Anterior cingulate cortex (tissue), 58 donors: ENCODE data around the gene TMEM175.
A peak's percentile ranks its signal among the peaks of the same experiment; 100 is the strongest.
"Not testable (repeated sequence)": the region's sequence is repeated elsewhere in the genome, so short reads cannot be mapped to it uniquely, and the experiment has no call there.

ENCODE experiments used
- DNase-seq, 58 donors: peaks; one replicate each; lab custom pipeline; 2025; lab: John Stamatoyannopoulos, UW

TMEM175 gene

GRCh38 chr4:913280-913618 lies 19.0 kb upstream of the TMEM175 start:
- no peak for DNase-seq

GRCh38 chr4:914531-914930 lies 17.7 kb upstream of the TMEM175 start:
- no peak for DNase-seq

- peak in 1 of 58 donors; percentile 27 for DNase-seq
These were observed 17.2 kb upstream of the TMEM175 start for GRCh38 chr4:915041-915474.

- DNase-seq, result peak in 1 of 58 donors; percentile 11
These were observed 16.7 kb upstream of the TMEM175 start for GRCh38 chr4:915595-915994.

GRCh38 chr4:917466-917865 lies 14.8 kb upstream of the TMEM175 start:
- DNase-seq, result no peak

- DNase-seq, result no peak
These were observed 14.3 kb upstream of the TMEM175 start for GRCh38 chr4:917992-918391.

- DNase-seq, result not testable (repeated sequence)
These were observed 13.7 kb upstream of the TMEM175 start for GRCh38 chr4:918591-918990.

- DNase-seq, result not testable (repeated sequence)
These were observed 13.1 kb upstream of the TMEM175 start for GRCh38 chr4:919004-919680.

GRCh38 chr4:921830-922331 lies 10.4 kb upstream of the TMEM175 start:
- DNase-seq, result no peak

GRCh38 chr4:924107-925096 lies 7.9 kb upstream of the TMEM175 start:
- DNase-seq, result no peak

GRCh38 chr4:925171-925570 lies 7.1 kb upstream of the TMEM175 start:
- DNase-seq, result no peak

GRCh38 chr4:925771-926500 lies 6.3 kb upstream of the TMEM175 start:
- DNase-seq, result no peak

- no peak for DNase-seq
These were observed 5.7 kb upstream of the TMEM175 start for GRCh38 chr4:926538-926937.

- DNase-seq, result not testable (repeated sequence)
These were observed 4.7 kb upstream of the TMEM175 start for GRCh38 chr4:927566-927965.

- DNase-seq, result no peak
These were observed 3.0 kb upstream of the TMEM175 start for GRCh38 chr4:929096-929765.

GRCh38 chr4:930028-930551 lies 2.2 kb upstream of the TMEM175 start:
- peak in 1 of 58 donors; percentile 10 for DNase-seq

GRCh38 chr4:930827-931193 lies 1.4 kb upstream of the TMEM175 start:
- DNase-seq, result no peak

GRCh38 chr4:931194-931959 lies 883 bp upstream of the TMEM175 start:
- peak in 3 of 58 donors; percentile 54 to 60 (median 56) for DNase-seq

- DNase-seq, result peak in 1 of 58 donors; percentile 13
These were observed 432 bp downstream of the TMEM175 start for GRCh38 chr4:932713-933070.
